Natural killer cell (primary cell): ENCODE data around the gene PERCC1. TPM values are rescaled to one million over a fixed set of nuclear protein-coding genes. Genes with fewer than 3 reads are reported as not detected.

ENCODE experiments used
- ATAC-seq, 3 donors: fragments of 150-1000 bp in 2 of 3; fragments of 200-7000 bp in 1 of 3; cut with Tn5 transposase; 1 replicate in 1 of 3; 2 replicates in 2 of 3; pipeline ENCODE4 v1.10.0; 2021; ENCODE audit warnings: mild to moderate bottlenecking in 2 of 3, moderate library complexity in 2 of 3
- DNase-seq, 2 donors: peaks; one replicate each; pipeline versions ENCODE4 v3.0.0 to v3.0.0-alpha.2; 2013 to 2021; ENCODE audit warnings: mixed read lengths in 1 of 2
- H3K27ac ChIP-seq: one replicate; pipeline ENCODE4 v1.5.1; 2013; ENCODE audit warnings: mild to moderate bottlenecking, low read length
- H3K27me3 ChIP-seq: one replicate; pipeline ENCODE4 v1.6.1; 2013; ENCODE audit warnings: low read length; ENCODE audit not compliant: control insufficient read depth, insufficient read depth
- H3K36me3 ChIP-seq: one replicate; pipeline ENCODE4 v1.6.1; 2013; ENCODE audit warnings: low read length; ENCODE audit not compliant: control insufficient read depth, insufficient read depth
- H3K4me1 ChIP-seq: one replicate; pipeline ENCODE4 v1.6.1; 2013; ENCODE audit warnings: low read length; ENCODE audit not compliant: control insufficient read depth, insufficient read depth
- H3K4me3 ChIP-seq: one replicate; pipeline ENCODE4 v1.5.1; 2013; ENCODE audit warnings: low read length
- H3K9me3 ChIP-seq: one replicate; pipeline ENCODE4 v1.6.1; 2013; ENCODE audit warnings: low read length; ENCODE audit not compliant: control insufficient read depth, insufficient read depth
- H3K27ac Mint-ChIP-seq, 2 donors: one replicate each; pipeline ENCODE4 v1.8.0; 2022; ENCODE audit warnings: mild to moderate bottlenecking in 2 of 2, mixed read lengths in 2 of 2, moderate library complexity in 1 of 2
- H3K27me3 Mint-ChIP-seq, 2 donors: one replicate each; pipeline ENCODE4 v1.8.0; 2022; ENCODE audit warnings: low read depth in 2 of 2, mixed read lengths in 2 of 2
- H3K36me3 Mint-ChIP-seq: one replicate; pipeline ENCODE4 v1.8.0; 2022; ENCODE audit warnings: mixed read lengths
- H3K4me1 Mint-ChIP-seq, 2 donors: one replicate each; pipeline ENCODE4 v1.8.0; 2022; ENCODE audit warnings: mixed read lengths in 2 of 2
- H3K4me3 Mint-ChIP-seq: one replicate; pipeline ENCODE4 v1.8.0; 2022; ENCODE audit warnings: mild to moderate bottlenecking, moderate library complexity, mixed read lengths
- H3K9me3 Mint-ChIP-seq, 2 donors: one replicate each; pipeline ENCODE4 v1.8.0; 2022; ENCODE audit warnings: mixed read lengths in 2 of 2
- WGBS: methylation state at CpG from one replicate; pipeline ENCODE4 v1.1.7; 2013; ENCODE audit warnings: missing lambda C conversion rate; ENCODE audit not compliant: insufficient coverage; 5-methylcytosine and 5-hydroxymethylcytosine counted together
- intact Hi-C: fragments of 100-400 bp; cut with micrococcal nuclease; formaldehyde crosslinking; loops from one replicate; pipeline ENCODE4 v1.14.2; 2022
- total RNA-seq, 4 donors: library from RNA; stranded (reverse); fragments of 120-200 nt in 1 of 4; gene quantifications; one replicate each; pipeline versions ENCODE4 v1.2.3 to v1.2.4, GENCODE V29; 2013 to 2022
- TF ChIP-seq, protein P1 (sequence below): fragments of 200-600 bp; IDR thresholded peaks from one replicate; pipeline ENCODE4 v1.8.0; 2022; ENCODE audit warnings: antibody characterized with exemption

The PERCC1 gene
- total RNA-seq, 3 donors from 2014 or later (not counting 1 experiment from before 2014, with no cell fraction given) = 0.68 to 0.96 (median 0.83) TPM

DNA sequence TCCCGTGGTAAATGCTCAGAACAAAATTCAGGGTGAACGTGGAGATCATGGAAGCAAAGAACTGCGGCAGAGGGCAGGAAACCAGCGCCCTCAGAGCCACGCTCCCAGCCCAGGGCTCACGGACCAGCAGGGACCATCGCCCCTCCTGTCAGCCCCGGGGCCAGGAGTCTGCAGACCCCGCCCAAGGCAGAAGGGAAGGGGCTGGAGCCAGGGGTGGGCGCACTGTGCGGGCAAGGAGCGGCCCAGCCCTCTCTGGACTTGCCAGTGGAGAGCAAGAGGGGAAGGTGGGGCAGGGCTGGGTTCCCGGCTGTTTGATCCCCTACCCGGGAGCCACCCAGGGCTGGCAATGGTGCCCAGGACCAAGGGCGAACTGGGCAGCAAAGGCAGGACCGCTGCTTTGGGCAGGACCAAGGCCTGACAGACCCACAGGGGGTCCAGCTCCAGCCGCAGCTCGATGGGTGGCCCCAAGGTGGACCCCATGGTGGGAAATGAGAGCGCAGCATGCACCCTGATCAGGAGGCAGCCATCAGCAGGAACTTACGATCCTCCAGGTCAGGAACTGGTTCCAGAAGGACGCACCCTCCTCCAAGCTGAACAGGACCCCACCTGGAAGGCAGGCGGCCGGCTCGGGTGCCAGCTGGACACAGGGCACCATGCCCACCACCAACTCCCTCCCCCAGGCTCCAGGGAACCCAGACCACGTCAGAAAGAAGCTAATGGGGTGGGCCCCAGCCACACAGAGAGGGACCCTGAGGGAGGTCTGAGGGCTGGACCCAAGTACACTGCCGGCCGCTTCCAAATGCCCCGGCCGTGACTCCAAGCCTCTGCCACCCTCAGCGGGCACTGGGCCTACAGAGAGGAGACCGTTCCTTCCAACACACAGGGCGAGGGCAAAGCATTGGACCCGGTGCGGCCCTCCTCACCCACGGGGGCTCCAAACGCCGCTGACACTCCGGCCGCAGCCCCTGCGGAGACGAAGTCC is 24.6 kb downstream of the PERCC1 start:
- Mint-ChIP-seq H3K9me3 (no peaks in the 10 kb centered on the region), H3K4me1 (peaks cover 0 to 1% of the 10 kb centered on the region in 2 donors), H3K27me3 (no peaks in the 10 kb centered on the region), H3K27ac (no peak overlapping the region), H3K36me3 (no peaks in the 10 kb centered on the region), H3K4me3 (no peak overlapping the region)
- no peak for DNase-seq
- H3K36me3 ChIP-seq = peaks cover 48% of the 10 kb centered on the region
- peaks cover 11% of the 10 kb centered on the region for H3K4me1 ChIP-seq
- intact Hi-C loops = no loop called here
- no peaks in the 10 kb centered on the region for H3K9me3 ChIP-seq
- H3K27me3 ChIP-seq = no peaks in the 10 kb centered on the region
- WGBS = 95% methylated on average over 40 of the region's 41 CpGs
- TF ChIP-seq, protein P1, sequence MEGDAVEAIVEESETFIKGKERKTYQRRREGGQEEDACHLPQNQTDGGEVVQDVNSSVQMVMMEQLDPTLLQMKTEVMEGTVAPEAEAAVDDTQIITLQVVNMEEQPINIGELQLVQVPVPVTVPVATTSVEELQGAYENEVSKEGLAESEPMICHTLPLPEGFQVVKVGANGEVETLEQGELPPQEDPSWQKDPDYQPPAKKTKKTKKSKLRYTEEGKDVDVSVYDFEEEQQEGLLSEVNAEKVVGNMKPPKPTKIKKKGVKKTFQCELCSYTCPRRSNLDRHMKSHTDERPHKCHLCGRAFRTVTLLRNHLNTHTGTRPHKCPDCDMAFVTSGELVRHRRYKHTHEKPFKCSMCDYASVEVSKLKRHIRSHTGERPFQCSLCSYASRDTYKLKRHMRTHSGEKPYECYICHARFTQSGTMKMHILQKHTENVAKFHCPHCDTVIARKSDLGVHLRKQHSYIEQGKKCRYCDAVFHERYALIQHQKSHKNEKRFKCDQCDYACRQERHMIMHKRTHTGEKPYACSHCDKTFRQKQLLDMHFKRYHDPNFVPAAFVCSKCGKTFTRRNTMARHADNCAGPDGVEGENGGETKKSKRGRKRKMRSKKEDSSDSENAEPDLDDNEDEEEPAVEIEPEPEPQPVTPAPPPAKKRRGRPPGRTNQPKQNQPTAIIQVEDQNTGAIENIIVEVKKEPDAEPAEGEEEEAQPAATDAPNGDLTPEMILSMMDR = no peak
- no peak for ATAC-seq
- no peak overlapping the region for H3K4me3 ChIP-seq
- no peak overlapping the region for H3K27ac ChIP-seq

DNA sequence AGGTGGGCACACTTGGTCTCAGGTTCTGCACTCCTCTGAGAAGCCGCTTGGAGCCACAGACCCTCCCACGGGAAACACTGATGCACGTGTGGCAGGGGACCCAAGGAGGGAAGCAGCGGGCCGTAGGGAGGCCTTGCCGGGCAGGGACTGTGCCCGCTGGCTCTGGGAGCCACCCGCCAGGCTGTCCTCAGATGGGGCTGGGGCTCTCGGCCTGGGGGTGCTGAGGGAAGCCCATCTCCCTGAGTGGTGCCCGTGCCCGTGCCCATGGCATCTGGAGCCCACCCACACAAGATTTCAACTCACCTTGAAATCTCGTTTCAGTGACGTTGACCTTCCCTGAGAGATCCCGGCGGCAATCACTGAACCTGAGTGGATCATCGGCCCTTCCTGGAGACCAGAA is 26.1 kb downstream of the PERCC1 start:
- H3K4me1 ChIP-seq = peaks cover 11% of the 10 kb centered on the region
- WGBS = 96% methylated on average over 16 of the region's 16 CpGs
- no peaks in the 10 kb centered on the region for H3K9me3 ChIP-seq
- H3K4me1 Mint-ChIP-seq = no peaks in the 10 kb centered on the region
- H3K27me3 Mint-ChIP-seq = no peaks in the 10 kb centered on the region
- intact Hi-C loops = no loop called here
- H3K36me3 Mint-ChIP-seq = no peaks in the 10 kb centered on the region
- ATAC-seq (no peak), DNase-seq (no peak)
- H3K27ac ChIP-seq = no peak overlapping the region
- TF ChIP-seq, protein P1 = no peak
- no peaks in the 10 kb centered on the region for H3K27me3 ChIP-seq
- no peaks in the 10 kb centered on the region for H3K9me3 Mint-ChIP-seq
- no peak overlapping the region for H3K27ac Mint-ChIP-seq
- H3K36me3 ChIP-seq = peaks cover 55% of the 10 kb centered on the region
- no peak overlapping the region for H3K4me3 Mint-ChIP-seq
- H3K4me3 ChIP-seq = no peak overlapping the region

DNA sequence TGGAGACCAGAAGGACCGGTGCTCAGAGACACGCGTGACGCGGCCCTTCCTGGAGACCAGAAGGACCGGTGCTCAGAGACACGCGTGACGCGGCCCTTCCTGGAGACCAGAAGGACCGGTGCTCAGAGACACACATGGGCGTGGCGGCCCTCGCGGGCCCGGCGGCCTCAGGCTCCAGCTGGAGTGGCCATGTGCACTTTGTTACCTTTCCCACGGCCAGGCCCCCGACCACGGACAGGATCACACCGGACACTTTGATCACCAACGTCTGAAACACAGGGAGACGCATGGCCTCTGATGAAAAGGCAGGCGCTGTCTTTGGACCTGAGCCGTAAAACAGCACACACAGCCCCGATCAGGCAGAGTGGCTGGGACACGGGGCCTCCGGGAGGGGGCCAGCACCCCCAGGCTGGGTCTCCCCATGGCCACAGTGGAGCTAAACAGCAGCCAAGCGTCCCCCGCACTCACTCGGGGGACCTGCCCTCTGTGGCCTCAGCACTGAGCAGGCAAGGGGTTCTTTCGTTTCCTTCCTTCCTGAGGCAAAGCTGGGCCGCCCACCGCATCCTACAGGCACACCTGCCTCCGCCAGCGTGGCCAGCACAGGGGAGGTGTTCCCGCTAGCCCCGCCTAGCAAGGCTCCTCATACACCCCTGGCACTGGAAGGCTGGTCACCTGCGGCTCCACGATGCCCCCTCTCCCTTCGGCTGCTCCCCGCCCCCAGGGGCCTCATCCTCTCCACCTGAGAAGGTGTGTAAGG is 26.8 kb downstream of the PERCC1 start:
- Histone ChIP-seq H3K27me3 (no peaks in the 10 kb centered on the region), H3K27ac (peak overlapping the region; percentile 82), H3K36me3 (peaks cover 55% of the 10 kb centered on the region), H3K4me1 (peaks cover 11% of the 10 kb centered on the region), H3K9me3 (no peaks in the 10 kb centered on the region), H3K4me3 (no peak overlapping the region)
- Mint-ChIP-seq H3K4me1 (no peaks in the 10 kb centered on the region), H3K9me3 (no peaks in the 10 kb centered on the region), H3K4me3 (no peak overlapping the region), H3K36me3 (no peaks in the 10 kb centered on the region), H3K27me3 (no peaks in the 10 kb centered on the region), H3K27ac (peak overlapping the region in 1 of 2 donors; percentile 27)
- TF ChIP-seq, protein P1 = no peak
- ATAC-seq (no peak), DNase-seq (no peak)
- intact Hi-C loops = no loop called here
- WGBS = 83% methylated on average over 36 of the region's 42 CpGs
